ENCODE measurements around the gene CLEC4G. TPM values are rescaled to one million over a fixed set of nuclear protein-coding genes. Genes with fewer than 3 reads are reported as not detected.
"Not testable (repeated sequence)": the region's sequence is repeated elsewhere in the genome, so short reads cannot be mapped to it uniquely, and the experiment has no call there.

CLEC4G gene
- total and polyA plus RNA-seq, 2 donors from 2014 or later = 0.72 to 1.1 TPM

GRCh38 chr19:7746903-7747884 lies 15.3 kb upstream of the CLEC4G start, which contains the start of gene CD209:
Gene CD209, minus strand, starts transcription at chr19:7747534. Its CDS starts 23 bp downstream, at chr19:7747511.
- Histone ChIP-seq H3K4me3 (ENCODE audit: low read length in 3 of 3) (no peak within 1 kb of the TSS), H3K9ac (ENCODE audit: low read length in 3 of 3) (no peak within 1 kb of the TSS), H3K27me3 (ENCODE audit: control insufficient read depth, insufficient read depth, low read length) (no peaks in the 10 kb centered on the region), H3K9me3 (ENCODE audit: control insufficient read depth in 2 of 3, insufficient read depth in 1 of 3, low read length in 3 of 3) (no peaks in the 10 kb centered on the region), H3K27ac (ENCODE audit: low read depth in 2 of 2, low read length in 2 of 2) (no peak within 1 kb of the TSS), H3K36me3 (ENCODE audit: control insufficient read depth in 2 of 3, insufficient read depth in 3 of 3, low read length in 3 of 3) (no peaks in the 10 kb centered on the region), H3K4me1 (ENCODE audit: control insufficient read depth in 2 of 3, insufficient read depth in 2 of 3, low read depth in 1 of 3, low read length in 3 of 3) (no peaks in the 10 kb centered on the region)
- DNase-seq (peak in 4 of 5 donors; percentile 27 to 63 (median 54)), FAIRE-seq (no peak)
- intact Hi-C loops (cut with DNase I) = no loop called here
- no peak for TF ChIP-seq CTCF (IDR thresholded peaks at IDR 0.05; ENCODE audit: borderline replicate concordance, extremely low read depth, insufficient read depth)

DNA sequence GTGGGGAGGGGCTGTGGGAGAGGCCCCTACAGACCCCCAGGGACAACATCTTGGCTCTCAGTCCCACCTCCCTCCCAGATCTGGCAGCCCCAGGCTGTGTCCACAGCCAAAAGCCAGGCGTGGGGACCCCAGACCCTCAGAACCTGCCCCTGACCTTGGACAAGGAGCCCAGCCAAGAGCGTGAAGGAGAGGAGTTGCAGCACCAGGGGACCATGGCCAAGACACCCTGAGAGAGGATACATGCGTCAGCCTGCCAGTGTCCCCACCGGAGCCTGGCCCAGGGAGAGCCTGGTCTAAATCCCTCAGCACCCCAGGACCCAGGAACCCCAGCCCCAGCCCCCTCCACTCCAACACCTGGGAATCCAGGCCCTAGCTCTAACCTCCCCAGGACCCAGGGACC lies 14.4 kb upstream of the CLEC4G start:
- H3K4me3 ChIP-seq (ENCODE audit: low read length in 3 of 3); H3K4me1 ChIP-seq (ENCODE audit: control insufficient read depth in 2 of 3, insufficient read depth in 2 of 3, low read depth in 1 of 3, low read length in 3 of 3); DNase-seq; H3K27ac ChIP-seq (ENCODE audit: low read depth in 2 of 2, low read length in 2 of 2); H3K9me3 ChIP-seq (ENCODE audit: control insufficient read depth in 2 of 3, insufficient read depth in 1 of 3, low read length in 3 of 3); FAIRE-seq; H3K9ac ChIP-seq (ENCODE audit: low read length in 3 of 3); H3K36me3 ChIP-seq (ENCODE audit: control insufficient read depth in 2 of 3, insufficient read depth in 3 of 3, low read length in 3 of 3); intact Hi-C loops (cut with DNase I); H3K27me3 ChIP-seq (ENCODE audit: control insufficient read depth, insufficient read depth, low read length): not testable (repeated sequence)

DNA sequence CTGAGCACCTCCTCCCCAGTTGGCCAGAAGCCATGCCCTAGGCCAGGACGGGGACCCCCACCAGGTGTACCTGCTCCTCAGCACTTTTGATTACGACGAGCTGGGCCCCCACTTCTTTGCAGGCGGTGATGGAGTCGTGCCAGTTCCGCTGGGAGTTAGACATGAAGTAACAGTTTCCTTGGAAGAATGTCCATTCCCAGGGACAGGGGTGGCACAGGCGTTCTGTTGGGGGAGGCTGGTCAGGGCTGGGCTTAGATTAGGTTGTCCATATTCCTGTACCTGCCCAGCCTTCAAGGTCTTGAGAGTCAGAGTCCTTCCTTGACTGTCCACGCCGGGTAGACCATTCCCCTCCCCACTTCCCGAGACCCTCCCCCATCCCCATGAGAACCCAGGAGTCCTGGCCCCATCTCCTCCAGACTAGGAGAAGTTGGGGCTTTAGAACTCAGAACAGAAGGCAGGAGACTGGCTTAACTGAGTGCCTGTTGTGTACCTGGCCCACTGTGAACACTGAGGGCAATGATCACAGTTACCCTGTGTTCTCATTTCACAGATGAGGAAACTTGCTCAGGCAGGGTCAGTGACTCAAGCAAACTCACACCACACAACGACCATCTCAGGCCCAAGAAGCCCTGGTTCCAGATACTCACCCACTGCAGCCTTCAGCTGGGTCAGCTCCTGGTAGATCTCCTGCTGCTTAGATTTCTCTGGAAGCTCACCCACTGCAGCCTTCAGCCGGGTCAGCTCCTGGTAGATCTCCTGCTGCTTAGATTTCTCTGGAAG lies 13.2 kb upstream of the CLEC4G start:
- no peak for DNase-seq
- Histone ChIP-seq H3K4me1 (ENCODE audit: control insufficient read depth in 2 of 3, insufficient read depth in 2 of 3, low read depth in 1 of 3, low read length in 3 of 3) (no peaks in the 10 kb centered on the region), H3K9me3 (ENCODE audit: control insufficient read depth in 2 of 3, insufficient read depth in 1 of 3, low read length in 3 of 3) (no peaks in the 10 kb centered on the region), H3K27ac (ENCODE audit: low read depth in 2 of 2, low read length in 2 of 2) (no peak overlapping the region), H3K36me3 (ENCODE audit: control insufficient read depth in 2 of 3, insufficient read depth in 3 of 3, low read length in 3 of 3) (no peaks in the 10 kb centered on the region), H3K9ac (ENCODE audit: low read length in 3 of 3) (no peak overlapping the region), H3K4me3 (ENCODE audit: low read length in 3 of 3) (no peak overlapping the region), H3K27me3 (ENCODE audit: control insufficient read depth, insufficient read depth, low read length) (no peaks in the 10 kb centered on the region)
- intact Hi-C loops (cut with DNase I) = no loop called here
- no peak for FAIRE-seq
- TF ChIP-seq CTCF (IDR thresholded peaks at IDR 0.05; ENCODE audit: borderline replicate concordance, extremely low read depth, insufficient read depth) = no peak
